LNCaP clone FGC (cell line): ENCODE results near the gene ZFAND5.

ENCODE experiments used
- DNase-seq: peaks from one replicate; pipeline ENCODE4 v3.0.0-alpha.2; 2011; ENCODE audit warnings: low read depth
- H3K4me3 ChIP-seq: 2 replicates; pipeline ENCODE4 v1.5.1; 2011; ENCODE audit warnings: mild to moderate bottlenecking, low read depth, low read length, control low read depth
- TF ChIP-seq, protein P1 (sequence below): IDR thresholded peaks from 2 replicates; pipeline ENCODE4 v1.5.1; 2012; ENCODE audit warnings: mild to moderate bottlenecking; ENCODE audit not compliant: control insufficient read depth, insufficient read depth; ENCODE audit errors: extremely low read depth

ZFAND5 gene, protein sequence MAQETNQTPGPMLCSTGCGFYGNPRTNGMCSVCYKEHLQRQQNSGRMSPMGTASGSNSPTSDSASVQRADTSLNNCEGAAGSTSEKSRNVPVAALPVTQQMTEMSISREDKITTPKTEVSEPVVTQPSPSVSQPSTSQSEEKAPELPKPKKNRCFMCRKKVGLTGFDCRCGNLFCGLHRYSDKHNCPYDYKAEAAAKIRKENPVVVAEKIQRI

DNA sequence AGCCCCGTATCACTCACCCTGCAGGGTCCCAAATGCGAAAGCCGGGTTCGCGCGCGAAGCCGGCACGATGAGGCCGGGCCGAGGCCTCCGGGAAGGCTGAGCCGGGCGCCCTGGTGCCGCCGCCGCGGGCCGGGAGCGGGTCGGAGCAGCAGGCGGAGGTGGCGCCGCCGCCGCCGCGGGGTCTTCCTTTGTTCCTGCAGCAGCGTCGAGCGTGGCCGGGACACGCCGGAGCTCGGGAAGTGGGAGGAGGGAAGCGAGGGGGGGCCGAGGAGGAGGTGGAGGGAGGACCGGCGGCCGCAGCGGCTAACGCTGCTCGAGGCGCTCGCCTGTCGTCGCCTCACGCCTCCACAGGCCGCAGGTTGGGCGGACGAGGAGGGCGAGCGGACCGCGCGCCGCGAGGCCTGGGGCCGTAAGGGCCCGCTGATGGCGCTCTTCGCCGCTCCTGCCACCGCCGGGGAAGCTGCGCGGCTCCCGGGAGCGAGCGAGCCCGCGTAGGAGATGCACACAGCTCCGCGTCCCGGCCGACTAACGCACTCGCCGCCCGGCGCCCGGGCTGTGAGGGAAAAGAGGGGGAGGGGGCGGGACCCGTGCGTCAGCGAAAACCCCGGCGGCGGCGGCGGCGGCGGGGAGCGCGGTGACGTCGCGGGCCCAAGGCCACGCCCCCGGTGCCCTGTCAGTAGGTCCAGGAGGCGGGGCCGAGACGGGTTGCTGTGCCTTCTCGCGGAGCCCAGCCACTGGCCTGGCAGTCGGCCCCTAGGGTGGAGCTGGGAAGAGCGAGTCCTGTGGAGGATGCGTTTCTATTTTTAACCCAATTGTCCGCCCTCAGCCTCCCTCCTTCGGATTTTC, at the start of gene ZFAND5:
Gene ZFAND5 (minus strand): TSS at position 530 of the 846 bp plus-strand sequence. CDS start 4,430 bp downstream, outside the sequence.
- DNase-seq, result peak; percentile 91
- TF ChIP-seq, protein P1, sequence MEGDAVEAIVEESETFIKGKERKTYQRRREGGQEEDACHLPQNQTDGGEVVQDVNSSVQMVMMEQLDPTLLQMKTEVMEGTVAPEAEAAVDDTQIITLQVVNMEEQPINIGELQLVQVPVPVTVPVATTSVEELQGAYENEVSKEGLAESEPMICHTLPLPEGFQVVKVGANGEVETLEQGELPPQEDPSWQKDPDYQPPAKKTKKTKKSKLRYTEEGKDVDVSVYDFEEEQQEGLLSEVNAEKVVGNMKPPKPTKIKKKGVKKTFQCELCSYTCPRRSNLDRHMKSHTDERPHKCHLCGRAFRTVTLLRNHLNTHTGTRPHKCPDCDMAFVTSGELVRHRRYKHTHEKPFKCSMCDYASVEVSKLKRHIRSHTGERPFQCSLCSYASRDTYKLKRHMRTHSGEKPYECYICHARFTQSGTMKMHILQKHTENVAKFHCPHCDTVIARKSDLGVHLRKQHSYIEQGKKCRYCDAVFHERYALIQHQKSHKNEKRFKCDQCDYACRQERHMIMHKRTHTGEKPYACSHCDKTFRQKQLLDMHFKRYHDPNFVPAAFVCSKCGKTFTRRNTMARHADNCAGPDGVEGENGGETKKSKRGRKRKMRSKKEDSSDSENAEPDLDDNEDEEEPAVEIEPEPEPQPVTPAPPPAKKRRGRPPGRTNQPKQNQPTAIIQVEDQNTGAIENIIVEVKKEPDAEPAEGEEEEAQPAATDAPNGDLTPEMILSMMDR, result peak; percentile 12; the same call in 1 of the 2 replicates
- H3K4me3 ChIP-seq, result peak within 1 kb of the TSS; percentile 91

DNA sequence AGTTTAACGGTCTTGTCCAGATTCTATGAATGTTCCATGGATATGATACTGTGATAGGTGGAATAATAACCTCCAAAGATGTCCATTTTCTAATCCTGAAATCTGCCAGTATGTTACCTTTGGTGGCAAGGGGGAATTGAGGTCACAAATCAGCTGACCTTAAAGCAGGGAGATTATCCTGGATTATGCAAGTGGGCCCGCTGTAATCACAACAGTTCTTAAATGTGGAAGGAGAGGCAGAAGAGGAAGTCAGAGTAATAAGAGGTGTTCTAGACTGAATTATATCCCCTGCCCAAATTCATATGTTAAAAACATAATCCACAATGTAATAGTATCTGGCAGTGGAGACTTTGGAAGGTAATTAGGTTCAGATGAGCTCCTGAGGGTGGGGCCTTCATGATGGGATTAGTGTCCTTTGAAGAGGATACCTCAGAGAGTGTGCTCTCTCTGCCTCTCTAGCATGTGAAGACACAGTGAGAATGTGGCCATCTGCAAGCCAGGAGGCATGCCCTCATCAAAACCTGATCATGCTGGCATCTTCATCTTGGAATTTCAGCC, 47.6 kb upstream of the ZFAND5 start:
- no peak overlapping the region for H3K4me3 ChIP-seq
- no peak for DNase-seq
- TF ChIP-seq, protein P1, result no peak

DNA sequence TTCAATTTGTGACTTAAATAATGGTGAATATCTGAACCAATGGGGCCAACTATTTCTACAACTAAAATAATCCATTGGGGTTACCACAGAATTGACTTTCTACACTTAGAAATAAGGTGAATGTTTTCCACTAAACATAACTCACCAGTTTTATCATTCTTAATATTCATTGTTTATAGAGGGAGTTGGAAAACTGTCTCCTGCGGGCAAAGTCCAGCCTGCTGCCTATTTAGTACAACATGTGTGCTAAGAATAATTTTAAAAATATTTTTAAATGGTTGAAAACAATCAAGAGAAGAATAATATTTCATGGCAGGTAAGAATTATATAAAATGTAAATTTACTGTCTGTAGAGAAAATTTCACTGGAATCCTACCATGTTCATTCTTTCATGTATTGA, 45.2 kb upstream of the ZFAND5 start:
- no peak for DNase-seq
- TF ChIP-seq, protein P1, result no peak

DNA sequence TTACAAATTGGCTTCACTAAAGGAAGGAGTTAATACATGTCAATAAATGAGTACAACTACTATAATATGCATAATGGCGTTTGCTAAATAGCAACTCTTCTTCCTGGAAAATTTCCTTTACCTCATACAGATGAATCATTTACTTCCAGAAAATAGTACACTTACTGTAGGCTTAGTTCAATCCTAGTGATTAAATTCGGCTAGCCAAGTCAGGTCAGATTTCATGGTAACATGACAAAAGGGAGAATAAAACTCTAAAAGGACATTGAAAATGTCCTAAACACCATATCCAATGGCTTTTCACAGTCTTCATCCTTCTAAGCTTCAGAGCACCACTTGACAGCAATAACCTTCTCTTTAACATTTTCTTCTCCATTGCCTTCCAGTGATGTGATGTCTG, 42.1 kb upstream of the ZFAND5 start:
- DNase-seq, result no peak

More for the DNA sequence above, 45.2 kb upstream of the ZFAND5 start:
- H3K4me3 ChIP-seq, result no peak overlapping the region

DNA sequence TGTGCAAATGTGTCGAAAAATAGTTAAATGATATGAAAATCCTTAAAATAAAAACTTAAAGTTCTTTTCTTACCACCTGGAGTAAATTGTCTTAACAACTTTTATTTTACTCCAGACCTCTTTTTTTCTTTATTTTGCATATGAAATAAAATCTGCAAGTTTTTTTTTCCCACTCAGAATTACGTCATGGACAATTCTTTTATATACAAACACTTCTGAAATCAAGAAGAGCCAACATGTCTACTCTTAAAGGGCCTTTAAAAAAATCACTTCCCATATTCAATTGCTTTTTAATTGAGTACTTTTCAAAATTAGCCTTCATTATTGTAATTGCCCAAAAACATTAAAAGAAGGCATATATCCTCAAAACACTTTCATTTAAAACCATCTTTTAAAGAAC, 37.7 kb upstream of the ZFAND5 start:
- TF ChIP-seq, protein P1, result no peak
- H3K4me3 ChIP-seq, result no peak overlapping the region
- no peak for DNase-seq

More for the DNA sequence above, 42.1 kb upstream of the ZFAND5 start:
- no peak overlapping the region for H3K4me3 ChIP-seq
- TF ChIP-seq, protein P1, result no peak

DNA sequence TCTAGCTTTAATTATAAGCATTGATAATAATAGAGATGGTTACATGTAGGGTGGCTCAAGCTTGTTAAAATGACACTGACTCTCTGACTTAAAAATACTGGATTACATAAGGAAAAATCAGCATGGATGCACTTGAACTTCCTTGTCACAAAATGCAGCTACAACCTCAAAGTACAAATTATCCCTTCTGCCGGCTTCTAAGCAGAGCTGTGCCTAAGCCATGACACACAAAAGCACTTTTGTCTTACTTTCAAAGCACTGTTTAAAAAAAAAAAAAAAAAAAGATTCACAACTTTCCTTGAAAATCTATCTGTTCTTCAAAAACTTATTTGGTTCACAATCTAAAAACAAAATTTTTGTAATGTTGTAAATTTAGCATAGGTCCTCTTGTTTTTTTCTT, 36.4 kb upstream of the ZFAND5 start:
- TF ChIP-seq, protein P1, result no peak
- no peak for DNase-seq
- H3K4me3 ChIP-seq, result no peak overlapping the region
